Activated CD4-positive, alpha-beta T cell treated with anti-CD3 and anti-CD28 coated beads, Interleukin-2, amount 50 U/mL, for 48 hours (primary cell): ENCODE results near the gene ARFIP2.

Experiments used
- DNase-seq, 2 experiments: peaks; one replicate each; pipeline ENCODE4 v3.0.0-alpha.2; 2020

ARFIP2 gene

GRCh38 chr11:6481924-6482275 lies 769 bp upstream of the ARFIP2 start:
- DNase-seq = peak in 1 of 2 experiments; percentile 20

DNA sequence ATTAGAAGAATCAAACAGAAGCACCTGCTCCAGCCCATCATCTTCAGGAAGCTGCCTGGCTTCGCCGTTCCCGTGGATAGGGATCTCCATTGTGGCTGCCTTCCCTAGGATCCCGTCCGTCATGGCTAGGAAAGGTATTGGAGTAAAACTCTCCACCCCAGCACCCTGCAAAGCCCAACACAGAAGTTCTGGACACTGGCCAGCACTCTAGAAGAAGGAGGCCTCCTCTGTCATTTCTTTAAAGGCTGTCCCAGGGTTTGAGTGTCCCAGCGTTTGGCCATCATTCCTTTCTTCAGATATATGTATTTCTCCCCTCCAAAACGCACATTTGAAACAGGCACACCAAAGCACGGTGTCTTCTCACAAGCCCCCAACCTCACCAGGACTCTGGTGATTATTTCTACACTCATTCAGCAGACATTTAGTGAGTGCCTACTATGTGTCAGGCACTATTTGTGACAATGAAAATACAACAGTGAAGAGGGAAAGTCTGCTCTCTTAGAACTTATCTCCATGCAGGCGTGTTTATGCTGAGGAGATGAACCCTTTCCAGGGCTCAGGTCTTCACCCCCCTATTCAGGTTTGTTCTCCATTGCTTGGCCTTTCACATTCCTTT lies 724 bp downstream of the ARFIP2 start:
- DNase-seq = no peak

DNA sequence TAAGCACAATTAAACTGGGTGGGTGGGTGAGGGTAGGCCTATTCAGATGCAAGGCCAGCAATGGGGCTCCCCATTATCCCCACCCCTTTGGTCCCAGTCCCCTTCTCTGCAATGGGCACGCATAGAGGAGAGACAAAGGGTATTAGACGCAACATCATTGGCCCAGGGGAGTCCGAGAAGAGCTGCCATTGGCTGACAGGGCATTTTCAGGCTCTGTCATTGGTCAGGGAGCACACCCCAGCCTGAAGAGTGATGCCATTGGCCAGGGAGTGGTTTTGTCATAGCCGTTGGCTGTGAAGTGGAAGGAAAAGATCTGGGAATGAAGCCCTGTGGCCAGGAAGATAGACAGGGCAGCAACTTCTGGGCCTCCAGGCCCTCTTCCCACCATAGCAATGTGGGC lies 4.6 kb downstream of the ARFIP2 start:
- no peak for DNase-seq

DNA sequence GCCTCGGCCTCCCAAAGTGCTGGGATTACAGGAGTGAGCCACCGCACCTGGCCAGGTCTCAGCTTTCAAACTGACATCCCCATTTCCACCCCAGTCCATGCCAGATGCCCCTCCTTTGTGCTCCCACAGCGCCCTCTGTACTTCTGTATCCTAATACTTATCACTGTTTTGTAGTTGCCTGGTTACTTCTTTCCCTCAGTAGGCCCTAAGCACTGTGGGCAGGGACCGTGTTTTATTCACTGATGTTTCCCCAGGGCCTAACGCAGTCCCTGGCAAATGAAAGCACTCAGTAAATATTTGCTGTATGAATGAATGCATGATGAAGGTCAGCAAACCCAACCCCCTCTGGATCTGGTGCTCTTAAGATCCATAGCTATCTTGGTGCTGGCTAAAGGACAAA lies 5.2 kb downstream of the ARFIP2 start:
- no peak for DNase-seq

DNA sequence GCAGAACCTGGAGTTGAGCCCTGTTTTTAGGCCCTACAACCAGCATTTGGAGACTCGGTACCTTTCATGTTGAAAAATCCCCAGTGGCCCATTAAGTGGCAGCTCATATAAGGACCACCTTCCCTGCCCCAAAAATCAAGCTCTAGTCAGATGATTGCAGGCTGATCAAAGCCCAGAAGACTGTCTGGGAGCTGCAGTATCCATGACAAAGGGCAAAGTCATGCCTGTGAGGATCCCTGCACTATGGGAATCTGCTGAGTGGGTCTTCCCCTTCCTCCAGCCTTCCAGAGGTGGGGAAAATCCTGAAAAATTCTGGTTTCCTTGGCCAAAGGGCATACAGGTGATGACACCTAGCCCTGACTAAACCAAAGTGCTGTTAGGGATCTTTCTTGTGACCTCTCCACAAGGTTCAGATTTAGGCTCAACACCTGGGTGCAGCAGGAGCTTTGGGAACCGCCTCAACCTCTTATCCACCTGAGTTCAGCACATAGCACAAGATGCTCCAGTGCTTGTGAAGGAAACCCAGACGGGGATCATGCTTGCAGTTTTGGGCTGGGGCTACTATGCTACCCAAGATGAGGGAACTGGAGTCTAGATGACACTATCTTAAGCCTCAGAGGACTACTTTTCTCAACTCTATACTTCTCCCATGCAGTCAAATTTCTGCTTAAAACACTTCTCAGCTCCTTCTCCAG lies 6.2 kb downstream of the ARFIP2 start:
- DNase-seq = no peak

DNA sequence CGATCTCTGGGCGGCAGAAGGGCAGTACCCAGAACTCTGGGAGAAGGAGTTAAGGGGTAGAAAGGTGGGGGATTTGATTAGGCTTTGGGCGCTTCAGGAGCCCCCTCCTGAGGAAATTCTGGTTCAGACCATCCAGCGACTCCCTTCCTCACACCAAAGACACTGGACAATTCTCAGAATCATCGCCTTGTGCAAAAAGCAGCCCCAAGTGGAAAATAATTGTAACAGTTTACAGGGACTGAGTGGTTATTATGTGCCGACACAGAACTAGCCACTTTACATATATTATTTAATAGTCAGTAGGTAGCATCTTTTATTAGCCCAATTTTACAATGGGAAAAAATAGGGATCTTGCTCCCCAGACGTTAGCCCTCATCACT lies 6.7 kb downstream of the ARFIP2 start:
- no peak for DNase-seq

GRCh38 chr11:6473451-6474412 lies 7.4 kb downstream of the ARFIP2 start, which contains the start of gene TRIM3:
TSS of gene TRIM3 (minus strand) at chr11:6473941. CDS start at chr11:6465695, 8,246 bp downstream.
- peak; percentile 70 to 71 for DNase-seq

DNA sequence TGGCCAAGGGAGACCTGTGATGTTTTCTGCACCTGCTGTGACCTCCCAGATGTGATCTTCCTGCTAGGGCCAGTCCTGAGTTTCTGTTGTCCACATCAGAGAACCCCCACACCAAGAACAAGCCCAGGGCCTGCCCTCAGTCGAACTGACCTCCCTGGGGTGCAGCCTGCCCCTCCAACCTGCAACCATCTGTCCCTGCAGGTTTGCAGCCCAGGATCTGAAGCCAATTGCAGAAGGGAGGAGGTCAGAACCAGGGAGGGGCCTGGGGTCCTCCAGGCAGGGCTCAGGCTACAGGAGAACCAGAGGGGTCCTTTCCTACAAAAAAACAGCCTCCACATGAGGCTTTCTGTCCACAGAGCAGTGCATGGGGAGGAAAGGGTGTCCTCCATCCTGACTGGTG lies 8.2 kb downstream of the ARFIP2 start:
- DNase-seq = no peak

- DNase-seq = no peak
Measured at GRCh38 chr11:6469599-6469998, 11.5 kb downstream of the ARFIP2 start.

DNA sequence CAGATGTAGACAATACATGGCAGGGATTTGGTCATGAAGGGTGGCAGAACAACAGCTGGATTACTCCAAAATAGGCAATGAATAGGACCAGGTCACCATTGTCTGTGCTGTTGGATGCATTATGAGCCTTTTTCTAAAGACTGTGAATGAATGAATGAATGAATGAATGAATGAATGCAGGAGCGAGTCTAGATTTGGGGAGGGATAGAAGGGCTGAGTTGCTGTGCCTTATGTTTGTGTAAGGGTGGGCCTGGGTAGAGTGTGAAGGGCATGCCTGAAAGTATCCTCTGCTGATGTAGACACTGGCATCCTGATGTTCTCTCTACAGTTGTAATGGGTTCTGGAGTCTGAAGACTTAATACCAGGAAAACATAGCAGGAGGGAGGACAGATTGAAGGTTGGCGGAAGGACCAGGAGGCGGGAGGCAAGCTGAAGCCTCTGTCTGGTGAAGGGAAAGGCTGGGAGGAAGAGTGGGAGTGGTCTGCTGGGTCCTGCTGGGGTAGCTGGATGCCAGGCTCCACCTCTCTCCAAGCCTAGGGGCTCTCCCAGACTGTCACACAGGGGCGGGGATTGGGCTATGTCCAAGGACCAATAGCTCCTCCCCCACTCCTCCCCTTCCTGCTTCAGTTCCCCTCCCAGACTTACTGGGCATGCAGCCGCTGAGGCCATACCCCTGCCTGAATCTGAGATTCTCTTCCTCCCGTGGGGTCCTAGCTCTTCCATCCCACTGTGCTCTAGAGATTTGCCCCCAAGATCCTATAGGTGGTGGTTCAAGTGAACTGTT lies 12.2 kb downstream of the ARFIP2 start:
- peak; percentile 19 to 23 for DNase-seq

GRCh38 chr11:6459099-6459450 lies 22.1 kb downstream of the ARFIP2 start:
- no peak for DNase-seq

- no peak for DNase-seq
Measured at GRCh38 chr11:6458352-6459098, 22.6 kb downstream of the ARFIP2 start.

DNA sequence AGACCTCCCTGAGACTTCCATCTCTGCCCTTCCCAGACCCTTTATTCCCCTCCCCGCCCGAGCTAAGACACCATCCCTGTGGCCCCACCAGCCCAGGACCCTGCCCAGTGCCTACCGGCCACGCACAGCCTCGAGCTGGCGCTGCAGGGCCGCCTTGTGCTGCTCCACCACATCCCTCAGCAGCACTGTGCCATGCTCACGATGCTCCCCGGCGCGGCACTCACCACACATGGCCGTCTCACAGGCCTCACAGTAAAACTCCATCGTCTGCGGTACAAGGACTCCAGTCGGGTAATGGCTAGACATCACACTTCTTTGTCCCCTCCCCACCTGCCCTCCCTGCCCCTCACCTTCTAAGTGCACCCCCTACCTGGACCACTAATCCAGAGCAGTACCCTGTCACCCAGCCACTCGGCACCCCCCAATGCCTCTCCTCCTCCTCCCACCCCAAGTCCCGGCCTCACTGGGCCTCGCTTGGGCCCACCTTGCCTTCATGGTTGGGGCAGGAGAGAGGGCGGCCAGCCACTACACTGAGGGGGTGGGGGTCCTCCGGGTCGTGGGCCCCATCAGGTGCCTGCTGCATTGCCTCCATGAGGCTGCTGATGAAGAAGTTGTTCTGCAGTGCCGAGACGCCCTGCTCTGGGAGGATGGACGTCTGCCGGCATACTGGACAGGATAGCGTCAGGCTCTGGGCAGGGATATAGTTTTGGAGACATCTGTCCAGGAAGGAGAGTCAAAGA lies 23.4 kb downstream of the ARFIP2 start:
- DNase-seq = no peak

DNA sequence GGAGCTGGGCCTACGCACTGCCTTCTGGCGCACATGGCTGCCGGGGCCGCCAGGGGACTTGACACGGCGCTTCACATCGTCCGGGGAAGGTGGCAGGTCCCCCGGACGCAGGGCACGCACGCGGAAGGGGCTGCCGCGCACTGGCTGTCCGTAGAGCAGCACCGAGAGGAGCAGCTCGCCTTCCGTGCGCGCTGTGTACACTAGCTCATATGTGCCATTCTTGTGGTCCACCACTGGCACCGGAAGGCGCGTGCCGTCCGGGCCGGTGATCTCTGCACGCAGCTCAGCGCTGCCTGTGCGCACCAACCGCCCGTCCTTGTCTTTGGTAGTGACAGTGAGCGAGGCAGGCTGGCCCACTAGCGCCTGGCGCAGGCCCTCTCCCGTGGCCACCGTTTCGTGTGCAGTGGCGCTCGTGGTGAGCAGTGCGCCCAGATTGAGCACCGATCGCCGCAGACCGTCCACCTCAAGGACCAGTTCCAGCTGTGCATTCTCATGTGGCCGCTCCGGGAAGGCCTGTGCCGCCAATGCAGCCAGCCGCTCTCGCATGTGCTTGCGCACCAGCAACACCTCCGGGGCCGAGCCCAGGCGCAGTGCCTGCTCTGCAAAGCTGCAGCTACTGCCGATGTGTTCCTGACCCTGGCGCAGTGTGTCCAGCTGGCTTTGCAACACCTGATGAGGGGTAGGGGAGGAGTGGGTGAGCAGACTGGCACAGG lies 24.6 kb downstream of the ARFIP2 start:
- no peak for DNase-seq

- DNase-seq = no peak
Measured at GRCh38 chr11:6455070-6455469, 26.1 kb downstream of the ARFIP2 start.

- DNase-seq = no peak
Measured at GRCh38 chr11:6453152-6453551, 28.0 kb downstream of the ARFIP2 start.

- DNase-seq = no peak
Measured at GRCh38 chr11:6452219-6452618, 28.9 kb downstream of the ARFIP2 start.

- no peak for DNase-seq
Measured at GRCh38 chr11:6448574-6448973, 32.6 kb downstream of the ARFIP2 start.

- DNase-seq = peak; percentile 51 to 68
Measured at GRCh38 chr11:6443269-6444003, 37.7 kb downstream of the ARFIP2 start.

DNA sequence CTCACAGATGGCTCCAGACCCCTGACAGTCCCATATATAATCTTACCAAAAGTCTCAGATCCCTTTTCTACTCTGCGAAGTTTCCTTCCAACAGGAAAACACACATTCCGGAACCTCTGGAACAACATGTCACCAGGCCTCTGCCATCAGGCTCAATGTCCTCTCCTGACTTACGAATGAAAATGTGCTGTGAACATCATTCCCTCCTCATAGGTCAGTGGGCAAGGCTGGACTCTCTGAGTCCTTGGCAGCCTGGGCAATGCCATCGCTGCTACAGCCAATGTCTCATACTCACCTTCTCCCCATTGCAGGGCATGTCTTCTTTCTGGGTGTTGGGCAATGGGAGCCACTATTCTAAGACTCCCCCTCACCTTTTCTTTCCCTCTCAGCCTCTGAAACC lies 38.7 kb downstream of the ARFIP2 start:
- DNase-seq = no peak
